Neural progenitor cell (in vitro differentiated cells): ENCODE measurements around the gene HTATIP2.

Experiments used
- EZH2 ChIP-seq: fragments of 200-600 bp; sonication (generic); IDR thresholded peaks from 2 replicates; pipeline ENCODE4 v1.6.1; 2017; ENCODE audit warnings: antibody characterized with exemption, mild to moderate bottlenecking, moderate library complexity
- EZH2phosphoT487 ChIP-seq: fragments of 200-600 bp; sonication (generic); IDR thresholded peaks from 2 replicates; pipeline ENCODE4 v1.6.1; 2017; ENCODE audit warnings: antibody characterized with exemption
- TF ChIP-seq, protein P1 (sequence below): fragments of 200-600 bp; sonication (generic); IDR thresholded peaks from 2 replicates; pipeline ENCODE4 v1.5.1; 2017; ENCODE audit warnings: antibody characterized with exemption, mild to moderate bottlenecking

- TF ChIP-seq, protein P1, sequence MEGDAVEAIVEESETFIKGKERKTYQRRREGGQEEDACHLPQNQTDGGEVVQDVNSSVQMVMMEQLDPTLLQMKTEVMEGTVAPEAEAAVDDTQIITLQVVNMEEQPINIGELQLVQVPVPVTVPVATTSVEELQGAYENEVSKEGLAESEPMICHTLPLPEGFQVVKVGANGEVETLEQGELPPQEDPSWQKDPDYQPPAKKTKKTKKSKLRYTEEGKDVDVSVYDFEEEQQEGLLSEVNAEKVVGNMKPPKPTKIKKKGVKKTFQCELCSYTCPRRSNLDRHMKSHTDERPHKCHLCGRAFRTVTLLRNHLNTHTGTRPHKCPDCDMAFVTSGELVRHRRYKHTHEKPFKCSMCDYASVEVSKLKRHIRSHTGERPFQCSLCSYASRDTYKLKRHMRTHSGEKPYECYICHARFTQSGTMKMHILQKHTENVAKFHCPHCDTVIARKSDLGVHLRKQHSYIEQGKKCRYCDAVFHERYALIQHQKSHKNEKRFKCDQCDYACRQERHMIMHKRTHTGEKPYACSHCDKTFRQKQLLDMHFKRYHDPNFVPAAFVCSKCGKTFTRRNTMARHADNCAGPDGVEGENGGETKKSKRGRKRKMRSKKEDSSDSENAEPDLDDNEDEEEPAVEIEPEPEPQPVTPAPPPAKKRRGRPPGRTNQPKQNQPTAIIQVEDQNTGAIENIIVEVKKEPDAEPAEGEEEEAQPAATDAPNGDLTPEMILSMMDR: no peak
- no peak for TF ChIP-seq EZH2
- TF ChIP-seq EZH2phosphoT487: no peak
Measured at GRCh38 chr11:20357150-20357549, 6.4 kb upstream of the HTATIP2 start.
